ENCODE results near the gene PRKCZ. TPM values are rescaled to one million over a fixed set of nuclear protein-coding genes. Genes with fewer than 3 reads are reported as not detected.

Gene PRKCZ
- total RNA-seq, 1 donor from 2014 or later = 37.6 TPM

- no peaks in the 10 kb centered on the region for H3K27me3 ChIP-seq (ENCODE audit: control insufficient read depth, insufficient read depth, low read length)
- DNase-seq (ENCODE audit: low read depth) = no peak
- H3K4me3 ChIP-seq (ENCODE audit: low read depth, low read length) = no peak overlapping the region
- TF ChIP-seq, protein P1, sequence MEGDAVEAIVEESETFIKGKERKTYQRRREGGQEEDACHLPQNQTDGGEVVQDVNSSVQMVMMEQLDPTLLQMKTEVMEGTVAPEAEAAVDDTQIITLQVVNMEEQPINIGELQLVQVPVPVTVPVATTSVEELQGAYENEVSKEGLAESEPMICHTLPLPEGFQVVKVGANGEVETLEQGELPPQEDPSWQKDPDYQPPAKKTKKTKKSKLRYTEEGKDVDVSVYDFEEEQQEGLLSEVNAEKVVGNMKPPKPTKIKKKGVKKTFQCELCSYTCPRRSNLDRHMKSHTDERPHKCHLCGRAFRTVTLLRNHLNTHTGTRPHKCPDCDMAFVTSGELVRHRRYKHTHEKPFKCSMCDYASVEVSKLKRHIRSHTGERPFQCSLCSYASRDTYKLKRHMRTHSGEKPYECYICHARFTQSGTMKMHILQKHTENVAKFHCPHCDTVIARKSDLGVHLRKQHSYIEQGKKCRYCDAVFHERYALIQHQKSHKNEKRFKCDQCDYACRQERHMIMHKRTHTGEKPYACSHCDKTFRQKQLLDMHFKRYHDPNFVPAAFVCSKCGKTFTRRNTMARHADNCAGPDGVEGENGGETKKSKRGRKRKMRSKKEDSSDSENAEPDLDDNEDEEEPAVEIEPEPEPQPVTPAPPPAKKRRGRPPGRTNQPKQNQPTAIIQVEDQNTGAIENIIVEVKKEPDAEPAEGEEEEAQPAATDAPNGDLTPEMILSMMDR (IDR thresholded peaks at IDR 0.05; ENCODE audit: insufficient read depth, low read length, poor library complexity, severe bottlenecking) = no peak
- no peaks in the 10 kb centered on the region for H3K36me3 ChIP-seq (ENCODE audit: control insufficient read depth, insufficient read depth, low read length)
Observed at GRCh38 chr1:2095394-2095793, 45.2 kb downstream of the PRKCZ start.

DNA sequence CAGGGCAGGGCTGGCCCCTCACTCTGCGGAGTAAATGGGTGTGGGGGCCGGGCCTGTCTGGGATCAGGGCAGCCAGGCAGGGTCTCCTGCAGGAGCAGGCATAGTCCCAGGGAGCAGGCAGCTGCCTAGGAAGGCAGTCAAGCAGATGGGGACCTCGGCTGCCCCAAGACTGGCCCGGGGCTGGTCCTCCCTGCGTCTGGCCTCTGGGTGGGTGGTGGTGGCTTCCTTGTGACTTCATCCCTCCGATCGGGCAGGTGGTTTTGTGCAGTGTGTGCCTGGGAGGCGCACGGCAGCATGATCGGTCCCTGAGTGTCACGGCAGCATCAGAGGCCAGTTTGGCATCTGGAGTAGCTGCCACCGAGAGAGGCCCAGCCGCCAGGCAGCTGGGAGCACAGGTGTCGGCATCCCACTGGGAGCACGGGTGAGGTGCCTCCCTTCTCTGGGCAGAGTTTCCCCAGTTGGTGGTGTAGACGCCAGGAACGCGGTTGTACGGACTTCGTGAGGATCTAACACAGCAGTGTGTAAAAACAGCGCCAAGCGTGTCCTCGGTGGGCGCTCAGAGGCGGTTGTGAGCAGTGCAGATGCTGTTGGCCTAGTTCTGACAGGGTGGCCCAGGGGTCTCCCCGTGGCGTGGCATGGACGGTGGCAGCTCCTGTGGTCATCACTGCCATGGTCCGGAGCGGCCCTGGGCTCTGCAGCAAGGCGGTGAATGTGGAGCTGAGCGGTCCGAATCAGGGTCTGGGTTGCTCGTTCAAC, 45.9 kb downstream of the PRKCZ start:
- Histone ChIP-seq H3K4me3 (ENCODE audit: low read depth, low read length) (no peak overlapping the region), H3K27me3 (ENCODE audit: control insufficient read depth, insufficient read depth, low read length) (no peaks in the 10 kb centered on the region), H3K36me3 (ENCODE audit: control insufficient read depth, insufficient read depth, low read length) (no peaks in the 10 kb centered on the region)
- TF ChIP-seq, protein P1 (IDR thresholded peaks at IDR 0.05; ENCODE audit: insufficient read depth, low read length, poor library complexity, severe bottlenecking) = no peak
- no peak for DNase-seq (ENCODE audit: low read depth)

GRCh38 chr1:2097386-2098300, 47.4 kb downstream of the PRKCZ start:
- H3K36me3 ChIP-seq (ENCODE audit: control insufficient read depth, insufficient read depth, low read length) = no peaks in the 10 kb centered on the region
- DNase-seq (ENCODE audit: low read depth) = no peak
- TF ChIP-seq, protein P1 (IDR thresholded peaks at IDR 0.05; ENCODE audit: insufficient read depth, low read length, poor library complexity, severe bottlenecking) = no peak
- no peak overlapping the region for H3K4me3 ChIP-seq (ENCODE audit: low read depth, low read length)
- no peaks in the 10 kb centered on the region for H3K27me3 ChIP-seq (ENCODE audit: control insufficient read depth, insufficient read depth, low read length)

DNA sequence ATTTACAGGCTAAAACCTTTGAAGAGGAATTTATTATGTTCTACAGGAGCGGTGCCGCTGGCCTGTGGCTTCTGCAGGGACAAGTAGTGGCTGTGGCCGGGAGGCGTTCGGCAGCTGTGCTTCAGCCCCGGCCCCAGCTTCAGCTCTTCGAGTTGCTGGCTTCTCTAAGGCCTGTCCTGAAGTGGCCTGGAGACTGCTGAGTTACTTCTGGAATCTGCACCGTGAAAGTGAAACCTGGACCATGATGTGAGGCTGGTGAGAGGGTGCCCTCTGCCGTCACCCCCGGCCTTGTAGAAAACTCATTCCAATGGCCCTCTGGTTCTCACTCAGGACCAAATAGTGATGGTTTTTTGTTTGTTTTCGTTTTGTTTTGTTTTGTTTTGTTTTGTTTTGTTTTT, 48.1 kb downstream of the PRKCZ start:
- Histone ChIP-seq H3K27me3 (ENCODE audit: control insufficient read depth, insufficient read depth, low read length) (no peaks in the 10 kb centered on the region), H3K36me3 (ENCODE audit: control insufficient read depth, insufficient read depth, low read length) (no peaks in the 10 kb centered on the region), H3K4me3 (ENCODE audit: low read depth, low read length) (no peak overlapping the region)
- no peak for DNase-seq (ENCODE audit: low read depth)
- TF ChIP-seq, protein P1 (IDR thresholded peaks at IDR 0.05; ENCODE audit: insufficient read depth, low read length, poor library complexity, severe bottlenecking) = no peak

DNA sequence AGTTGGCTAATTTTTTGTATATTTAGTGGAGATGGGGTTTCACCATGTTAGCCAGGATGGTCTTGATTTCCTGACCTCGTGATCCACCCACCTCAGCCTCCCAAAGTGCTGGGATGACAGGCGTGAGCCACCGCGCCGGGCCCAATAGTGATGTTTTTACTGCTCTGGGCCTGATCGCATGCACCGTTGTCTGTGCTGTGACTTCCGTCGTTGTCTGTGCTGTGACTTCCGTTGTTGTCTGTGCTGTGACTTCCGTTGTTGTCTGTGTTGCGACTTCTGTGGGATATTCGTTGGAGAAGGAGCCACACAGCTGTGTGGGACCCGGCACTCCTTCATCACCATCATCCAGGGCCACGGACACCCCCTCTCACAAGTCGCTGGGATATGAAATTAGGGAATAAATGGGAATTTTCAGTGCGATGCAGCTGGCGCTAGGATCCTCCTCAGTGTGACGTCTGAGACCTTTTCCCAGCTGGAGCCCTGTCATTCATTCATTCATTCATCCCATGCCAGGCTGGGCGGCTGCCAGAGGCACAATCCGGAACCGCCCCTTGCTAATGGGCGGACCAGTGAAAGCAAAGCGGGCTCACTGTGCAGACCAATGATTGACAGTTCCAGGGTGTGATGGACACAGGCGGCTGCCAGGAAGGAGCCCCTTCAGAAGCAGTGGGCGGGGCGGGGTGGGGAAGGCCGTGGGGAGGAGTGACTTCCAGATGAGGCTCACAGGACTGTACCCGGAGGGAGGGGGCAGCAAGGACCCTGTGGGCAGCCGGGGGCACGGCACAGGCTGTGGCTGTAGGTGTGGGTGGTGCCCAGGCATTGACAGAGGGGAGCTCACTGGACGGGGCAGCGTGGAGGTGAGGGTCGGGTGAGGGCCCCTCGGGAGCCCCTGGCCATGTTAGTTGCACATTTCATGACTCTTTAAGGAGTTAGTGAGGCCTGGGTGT, 48.9 kb downstream of the PRKCZ start:
- Histone ChIP-seq H3K4me3 (ENCODE audit: low read depth, low read length) (no peak overlapping the region), H3K36me3 (ENCODE audit: control insufficient read depth, insufficient read depth, low read length) (no peaks in the 10 kb centered on the region), H3K27me3 (ENCODE audit: control insufficient read depth, insufficient read depth, low read length) (no peaks in the 10 kb centered on the region)
- TF ChIP-seq, protein P1 (IDR thresholded peaks at IDR 0.05; ENCODE audit: insufficient read depth, low read length, poor library complexity, severe bottlenecking) = no peak
- no peak for DNase-seq (ENCODE audit: low read depth)
